IPS DF 4.7 (cell line): ENCODE measurements around the gene LMNTD2.

Source experiments
- DNase-seq: peaks from one replicate; pipeline ENCODE4 v3.0.0-alpha.2; 2013; ENCODE audit warnings: low spot score; ENCODE audit errors: extremely low read depth

Gene LMNTD2

GRCh38 chr11:560305-561147 is at the start of gene LMNTD2, which contains the start of gene RASSF7:
Gene LMNTD2 (minus strand): TSS chr11:560738. CDS start chr11:560716, 22 bp downstream.
Gene RASSF7 (plus strand): TSS chr11:560970. CDS start chr11:561769, 799 bp downstream.
- no peak for DNase-seq

GRCh38 chr11:609341-609811 is 48.8 kb upstream of the LMNTD2 start:
- no peak for DNase-seq

- DNase-seq = no peak
Measured at GRCh38 chr11:608791-609251, 48.3 kb upstream of the LMNTD2 start.

- DNase-seq = no peak
Measured at GRCh38 chr11:607971-608659, 47.6 kb upstream of the LMNTD2 start.

- DNase-seq = no peak
Measured at GRCh38 chr11:607020-607780, 46.7 kb upstream of the LMNTD2 start.

- DNase-seq = no peak
Measured at GRCh38 chr11:606245-606644, 45.7 kb upstream of the LMNTD2 start.

- no peak for DNase-seq
Measured at GRCh38 chr11:605286-606129, 45.0 kb upstream of the LMNTD2 start.

- DNase-seq = no peak
Measured at GRCh38 chr11:603154-603553, 42.6 kb upstream of the LMNTD2 start.

GRCh38 chr11:601573-602245 is 41.2 kb upstream of the LMNTD2 start:
- no peak for DNase-seq

- DNase-seq = no peak
Measured at GRCh38 chr11:598005-598680, 37.6 kb upstream of the LMNTD2 start.

- DNase-seq = no peak
Measured at GRCh38 chr11:597166-597725, 36.7 kb upstream of the LMNTD2 start.

- no peak for DNase-seq
Measured at GRCh38 chr11:596374-596773, 35.8 kb upstream of the LMNTD2 start.

- no peak for DNase-seq
Measured at GRCh38 chr11:595400-595799, 34.9 kb upstream of the LMNTD2 start.

- no peak for DNase-seq
Measured at GRCh38 chr11:593347-593746, 32.8 kb upstream of the LMNTD2 start.

GRCh38 chr11:592918-593317 is 32.4 kb upstream of the LMNTD2 start:
- no peak for DNase-seq

- no peak for DNase-seq
Measured at GRCh38 chr11:592501-592900, 32.0 kb upstream of the LMNTD2 start.

GRCh38 chr11:590997-591396 is 30.5 kb upstream of the LMNTD2 start:
- no peak for DNase-seq

- no peak for DNase-seq
Measured at GRCh38 chr11:589798-590197, 29.3 kb upstream of the LMNTD2 start.

- DNase-seq = no peak
Measured at GRCh38 chr11:587978-588380, 27.4 kb upstream of the LMNTD2 start.
